Skeletal muscle cell (primary cell): Measurements from ENCODE around the gene MAPKAPK3.
"Not testable (repeated sequence)": the region's sequence is repeated elsewhere in the genome, so short reads cannot be mapped to it uniquely, and the experiment has no call there.

Experiments used
- DNase-seq: peaks from one replicate; pipeline ENCODE4 v3.0.0-alpha.2; 2010; ENCODE audit warnings: low read depth
- H3K4me3 ChIP-seq: 2 replicates; pipeline ENCODE4 v1.5.1; 2011; ENCODE audit warnings: low read depth, mild to moderate bottlenecking, control low read depth, low read length, moderate library complexity

Gene MAPKAPK3

DNA sequence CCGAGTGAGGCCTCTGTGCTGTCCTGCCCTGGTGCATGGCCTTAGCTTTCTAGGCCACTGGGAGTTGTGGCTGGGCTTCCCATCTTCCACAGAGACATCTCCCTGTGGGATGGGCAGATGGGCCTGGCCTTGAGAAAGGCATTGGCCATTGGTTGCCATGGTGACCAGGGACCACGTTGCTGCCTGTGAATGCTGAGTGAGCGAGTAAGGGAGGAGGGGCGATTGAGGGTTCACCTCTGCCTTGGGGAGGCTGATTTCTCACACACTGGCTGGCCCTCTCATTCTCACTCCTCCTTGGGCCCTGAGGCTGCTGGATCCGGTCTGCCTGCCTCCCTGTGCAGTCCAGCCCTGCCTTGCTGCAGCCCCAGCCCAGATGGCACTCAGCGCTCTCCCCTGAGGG is 31.4 kb downstream of the MAPKAPK3 start:
- H3K4me3 ChIP-seq, result no peak overlapping the region
- DNase-seq, result peak; percentile 7

DNA sequence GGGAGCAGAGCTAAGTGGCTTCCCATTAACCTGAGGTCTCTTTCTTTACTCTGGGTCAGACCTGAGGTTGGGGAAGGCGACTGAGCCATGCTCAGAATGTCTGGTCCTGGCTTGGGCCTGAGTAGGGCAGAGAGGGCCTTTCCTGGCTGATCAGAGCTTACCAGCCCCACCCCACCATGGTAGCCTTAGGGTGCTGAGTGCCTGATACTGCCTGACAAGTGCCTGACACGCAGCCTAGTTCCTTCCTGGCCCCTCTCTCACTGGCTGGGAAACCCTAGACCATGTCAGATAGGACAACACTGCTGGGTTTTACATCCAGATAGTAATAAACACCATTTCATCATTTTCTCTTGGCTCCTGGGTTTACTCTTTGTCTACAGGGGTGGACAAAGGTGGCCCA is 32.0 kb downstream of the MAPKAPK3 start:
- DNase-seq, result no peak
- H3K4me3 ChIP-seq, result no peak overlapping the region

DNA sequence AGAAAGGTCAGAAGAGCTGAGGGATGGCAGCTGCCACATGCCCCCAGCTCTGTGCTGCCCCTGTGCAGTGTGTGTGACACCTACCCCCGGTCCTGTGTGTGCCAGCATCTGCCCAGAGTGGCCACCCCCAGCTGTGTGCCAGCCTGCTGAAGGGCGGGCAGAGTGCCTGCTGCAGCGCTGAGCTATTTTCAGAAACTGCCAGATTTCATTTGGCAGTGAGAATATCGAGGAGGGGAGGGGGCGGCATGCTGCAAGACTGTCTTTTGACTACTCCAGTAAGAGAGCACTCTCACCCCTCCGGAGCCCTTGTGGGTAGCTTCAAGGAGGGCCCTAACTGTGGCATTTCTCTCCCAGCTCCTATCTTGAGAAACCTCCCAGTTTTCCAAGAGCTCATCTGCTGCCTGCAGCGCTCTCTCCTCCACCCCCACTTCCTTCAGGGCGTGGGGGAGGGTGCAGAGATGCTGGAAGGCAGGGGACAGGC is 32.5 kb downstream of the MAPKAPK3 start:
- no peak overlapping the region for H3K4me3 ChIP-seq
- DNase-seq, result no peak

DNA sequence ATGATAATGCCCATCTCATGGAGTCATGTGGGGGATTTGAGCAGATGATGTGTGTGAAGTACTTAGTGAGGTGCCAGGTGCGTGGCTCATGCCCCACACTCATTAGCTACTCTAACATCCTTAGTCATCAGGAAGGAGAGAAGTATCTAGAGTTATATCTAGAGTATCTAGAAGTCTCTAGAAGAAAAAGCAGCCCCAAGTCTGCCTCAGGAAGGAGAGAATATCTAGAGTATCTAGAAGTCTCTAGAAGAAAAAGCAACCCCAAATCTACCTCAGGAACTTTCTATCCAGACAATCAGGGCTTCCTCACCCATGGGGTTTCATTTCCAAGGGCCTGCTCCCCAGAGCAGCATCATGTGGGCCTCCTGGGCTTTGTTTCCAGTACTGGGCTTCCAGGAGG is 33.1 kb downstream of the MAPKAPK3 start:
- DNase-seq, result no peak
- H3K4me3 ChIP-seq, result no peak overlapping the region

- H3K4me3 ChIP-seq, result no peak overlapping the region
- DNase-seq, result no peak
These were observed 34.5 kb downstream of the MAPKAPK3 start for GRCh38 chr3:50651445-50651844.

DNA sequence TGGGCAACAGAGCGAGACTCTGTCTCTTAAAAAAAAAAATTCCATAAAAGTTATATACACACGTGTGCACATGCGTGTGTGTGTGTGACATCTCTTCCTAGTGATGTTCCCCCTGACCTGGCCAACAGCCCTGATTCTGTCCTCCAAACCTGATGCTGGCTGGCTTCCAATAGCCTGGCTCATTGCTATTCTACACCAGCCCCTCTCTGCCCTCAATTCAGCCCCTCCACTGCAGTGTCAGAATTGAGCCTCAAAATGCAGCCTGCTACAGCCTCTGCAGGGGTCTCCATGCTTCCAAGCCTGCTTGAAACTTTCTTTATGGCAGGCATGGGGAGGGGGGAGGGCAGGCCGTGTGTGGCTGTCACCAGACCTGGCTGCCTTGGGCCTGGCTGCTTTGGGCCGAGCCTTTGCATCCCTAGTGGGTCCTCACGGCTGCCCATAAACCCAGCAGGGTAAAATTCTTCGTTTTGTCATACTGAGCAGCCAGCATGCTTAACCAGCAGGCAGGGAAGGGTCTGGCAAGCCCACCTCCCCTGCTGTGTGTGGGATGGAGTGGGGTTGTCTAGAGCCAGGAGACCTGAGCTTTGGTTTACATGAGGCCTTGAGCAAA is 35.1 kb downstream of the MAPKAPK3 start:
- no peak overlapping the region for H3K4me3 ChIP-seq
- DNase-seq, result no peak

DNA sequence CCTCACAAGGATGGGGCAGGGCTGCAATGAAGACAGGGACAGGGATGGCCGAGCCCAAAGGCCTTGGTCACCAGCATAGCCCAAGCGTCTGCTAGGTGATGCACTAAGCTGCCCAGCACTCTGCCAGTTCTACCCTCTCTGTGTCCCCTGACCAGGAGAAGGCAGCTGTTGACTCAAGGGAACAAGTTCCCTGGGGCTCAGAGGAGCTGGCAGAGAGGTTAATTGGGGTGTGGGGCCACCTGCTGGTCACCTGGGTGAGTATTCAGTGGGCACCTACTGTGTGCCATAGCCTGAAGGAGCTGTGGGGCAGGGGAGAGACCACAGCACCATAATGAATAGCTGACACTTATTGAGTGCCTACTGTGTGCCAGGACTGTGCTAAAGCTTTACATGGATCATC is 35.8 kb downstream of the MAPKAPK3 start:
- no peak for DNase-seq
- no peak overlapping the region for H3K4me3 ChIP-seq

DNA sequence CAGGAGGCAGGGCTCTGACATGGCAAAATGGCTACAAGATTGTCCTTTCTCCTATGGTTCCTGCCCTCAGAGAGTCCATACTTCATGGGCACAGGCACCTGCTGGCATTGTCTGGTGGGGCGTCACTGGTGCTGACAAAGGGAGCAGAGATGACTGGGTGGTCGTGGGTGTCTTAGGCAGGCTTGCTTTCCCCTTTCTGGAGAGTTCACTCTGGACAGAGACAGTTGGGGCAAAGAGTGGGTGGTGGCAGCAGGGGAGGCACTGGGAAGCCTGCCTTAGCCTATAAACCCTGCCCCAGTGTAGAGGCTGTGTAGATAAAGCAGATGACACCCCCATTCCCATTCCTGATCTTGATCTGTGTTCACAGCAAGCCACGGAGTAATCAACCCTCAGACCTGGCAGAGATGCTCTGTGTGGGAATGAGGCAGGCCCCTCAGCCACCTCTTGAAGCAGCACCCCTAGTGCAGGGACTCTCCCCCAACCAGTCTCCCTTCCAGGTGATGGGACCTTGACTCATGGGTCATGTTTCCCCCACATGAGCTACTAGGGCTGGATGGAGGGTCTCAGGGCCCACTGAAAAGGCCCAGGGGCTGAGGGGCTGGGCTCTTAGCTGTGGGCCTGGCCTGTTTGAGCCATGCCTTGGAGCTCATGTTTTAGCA is 37.1 kb downstream of the MAPKAPK3 start:
- no peak overlapping the region for H3K4me3 ChIP-seq
- no peak for DNase-seq

DNA sequence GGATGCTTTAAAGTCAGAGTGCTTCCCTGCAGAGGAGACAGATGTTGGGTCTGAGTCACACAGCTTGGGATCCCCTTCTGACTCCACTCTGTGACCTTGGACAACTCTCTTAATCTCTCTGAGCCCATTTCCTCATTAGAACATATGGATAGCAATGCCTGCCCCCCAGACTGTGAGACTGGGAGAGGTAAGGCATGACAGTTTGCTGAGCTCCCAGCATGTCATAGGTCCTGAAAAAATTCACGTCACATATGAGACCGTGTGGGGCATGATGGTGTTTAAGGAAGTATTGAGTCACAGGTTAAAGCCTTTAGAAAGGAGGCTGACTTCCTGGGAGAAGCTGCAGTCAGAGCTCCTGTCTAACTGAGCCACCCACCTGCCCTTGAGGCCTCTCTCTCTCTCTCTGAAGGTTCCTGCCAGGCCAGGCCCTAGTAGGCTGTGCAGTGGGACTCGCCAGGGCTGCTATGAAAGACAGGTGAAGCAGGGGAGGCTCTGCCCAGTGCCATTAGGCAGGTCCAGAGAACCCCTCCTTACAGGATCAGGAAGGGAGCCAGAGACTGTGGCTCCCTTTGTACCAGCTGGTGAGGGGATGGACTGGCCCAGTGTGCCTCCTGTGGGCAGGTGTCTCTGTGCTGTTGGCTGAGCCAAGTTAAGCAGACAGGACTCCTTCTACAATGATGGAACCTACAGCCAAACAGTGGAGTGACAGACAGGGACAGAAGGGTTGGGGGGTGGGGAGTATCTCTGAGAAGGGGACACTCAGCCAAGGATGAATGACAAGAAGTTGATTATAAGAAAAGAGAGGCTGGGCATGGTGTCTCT is 38.3 kb downstream of the MAPKAPK3 start:
- no peak overlapping the region for H3K4me3 ChIP-seq
- DNase-seq, result no peak

DNA sequence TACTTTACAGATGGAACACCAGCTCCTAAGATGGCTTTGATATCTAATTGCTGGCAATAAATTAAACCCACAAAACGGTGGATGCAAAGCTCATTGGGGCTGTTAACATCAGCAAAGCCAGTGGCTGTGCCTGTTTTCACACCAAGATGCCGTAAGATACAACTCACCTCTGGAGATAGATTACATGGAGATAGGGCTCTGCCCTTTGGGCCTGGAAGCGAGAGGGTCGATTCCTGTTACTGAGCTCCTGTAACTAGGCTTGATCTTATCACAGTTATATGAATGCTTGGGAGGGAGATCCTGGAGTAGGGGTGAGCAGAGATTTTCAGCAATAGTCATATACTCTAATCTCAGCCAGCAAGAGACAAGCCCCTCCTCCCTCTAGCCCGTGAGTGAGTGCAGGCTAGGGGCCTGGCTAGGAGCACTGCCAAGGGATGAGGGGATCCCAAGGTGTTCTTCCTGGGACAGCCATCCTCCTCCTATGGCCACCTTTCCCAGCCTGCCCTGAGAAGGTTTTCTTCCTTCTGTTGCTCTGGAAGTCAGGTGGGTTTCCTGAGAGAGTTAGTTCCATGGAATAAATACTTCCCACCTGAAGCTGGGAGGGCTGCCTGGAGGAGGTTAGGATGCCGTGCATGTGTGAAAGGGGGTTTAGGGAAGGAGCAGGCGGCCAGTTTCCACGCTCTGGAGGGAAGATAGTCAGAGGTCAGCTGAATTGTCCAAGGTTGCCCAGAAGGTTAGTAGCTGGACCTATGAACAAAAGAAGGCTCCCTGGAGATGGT is 39.7 kb downstream of the MAPKAPK3 start:
- H3K4me3 ChIP-seq, result no peak overlapping the region
- no peak for DNase-seq

GRCh38 chr3:50657407-50657806 is 40.5 kb downstream of the MAPKAPK3 start:
- no peak for DNase-seq
- H3K4me3 ChIP-seq, result no peak overlapping the region

DNA sequence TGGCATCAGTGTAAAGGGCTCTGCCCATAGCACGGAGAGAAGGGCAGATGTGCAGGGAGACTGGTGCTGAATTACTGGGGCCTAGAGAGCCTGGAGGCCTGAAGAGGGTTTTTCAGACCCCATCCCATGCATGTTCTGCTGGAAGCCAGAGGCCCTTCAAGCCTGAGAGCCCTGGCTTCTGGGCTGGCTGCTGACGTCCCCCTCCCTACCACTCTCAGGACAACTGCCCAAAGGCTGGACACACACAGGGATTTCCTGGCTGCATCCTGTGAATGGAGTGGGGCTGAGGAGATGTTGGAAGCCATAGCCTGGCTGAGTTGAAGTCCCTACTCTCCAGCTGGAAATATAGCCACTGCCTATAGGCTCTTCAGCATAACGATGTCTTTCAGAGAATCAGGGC is 40.9 kb downstream of the MAPKAPK3 start:
- H3K4me3 ChIP-seq, result no peak overlapping the region
- no peak for DNase-seq

GRCh38 chr3:50658416-50658815 is 41.5 kb downstream of the MAPKAPK3 start:
- no peak for DNase-seq
- no peak overlapping the region for H3K4me3 ChIP-seq

DNA sequence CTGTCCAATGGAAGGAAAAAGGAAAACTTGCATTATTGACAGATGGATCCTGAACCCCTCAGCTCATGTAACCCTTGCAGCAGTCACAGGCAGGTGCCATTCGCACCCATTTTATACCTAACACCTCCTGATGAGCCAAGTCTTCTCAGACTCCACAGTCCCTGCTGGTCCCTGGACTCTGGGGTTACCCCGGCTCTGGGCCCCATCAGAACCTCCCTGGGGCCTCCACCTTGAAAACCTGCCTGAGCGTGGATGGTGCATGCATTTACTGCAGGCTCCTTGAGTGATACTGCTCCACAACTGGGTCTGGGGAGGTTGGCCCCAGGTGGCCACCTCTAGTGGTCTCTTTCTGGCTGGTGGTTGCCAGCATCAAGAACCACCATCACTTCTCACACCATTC is 41.9 kb downstream of the MAPKAPK3 start:
- no peak for DNase-seq
- no peak overlapping the region for H3K4me3 ChIP-seq

- no peak for DNase-seq
- no peak overlapping the region for H3K4me3 ChIP-seq
These were observed 43.4 kb downstream of the MAPKAPK3 start for GRCh38 chr3:50660386-50660785.

GRCh38 chr3:50661321-50661837 is 44.4 kb downstream of the MAPKAPK3 start:
- DNase-seq, result no peak
- no peak overlapping the region for H3K4me3 ChIP-seq

GRCh38 chr3:50662408-50662807 is 45.5 kb downstream of the MAPKAPK3 start:
- no peak for DNase-seq
- H3K4me3 ChIP-seq, result no peak overlapping the region

- H3K4me3 ChIP-seq, result no peak overlapping the region
- DNase-seq, result no peak
These were observed 48.3 kb downstream of the MAPKAPK3 start for GRCh38 chr3:50665081-50665840.

GRCh38 chr3:50665841-50666115 is 48.8 kb downstream of the MAPKAPK3 start:
- H3K4me3 ChIP-seq, DNase-seq: not testable (repeated sequence)
